ENCODE measurements around the gene ITGB1BP2. TPM values are rescaled to one million over a fixed set of nuclear protein-coding genes. Genes with fewer than 3 reads are reported as not detected.
"Not testable (repeated sequence)": the region's sequence is repeated elsewhere in the genome, so short reads cannot be mapped to it uniquely, and the experiment has no call there.

Gene ITGB1BP2
- total and polyA plus RNA-seq, 8 donors = 0.13 to 2.0 (median 0.40) TPM

DNA sequence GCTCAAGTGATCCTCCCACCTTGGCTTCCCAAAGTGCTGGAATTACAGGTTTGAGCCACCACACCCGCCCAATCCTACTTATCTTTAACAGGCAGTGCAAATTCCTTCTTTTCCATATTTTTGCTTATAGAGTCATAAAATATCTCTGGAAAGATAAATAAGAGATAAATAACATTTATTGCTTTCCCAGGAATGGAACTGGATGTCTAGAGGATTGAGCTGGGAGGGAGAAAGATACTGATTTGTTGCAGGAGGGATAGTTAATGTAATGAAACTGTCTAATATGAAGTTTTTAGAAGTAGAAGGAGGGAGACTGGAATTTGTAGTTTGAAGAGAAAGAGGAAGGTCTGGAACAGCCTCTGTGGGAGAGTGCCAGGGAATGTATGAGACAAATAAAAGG lies 20.2 kb downstream of the ITGB1BP2 start:
- DNase-seq = no peak

DNA sequence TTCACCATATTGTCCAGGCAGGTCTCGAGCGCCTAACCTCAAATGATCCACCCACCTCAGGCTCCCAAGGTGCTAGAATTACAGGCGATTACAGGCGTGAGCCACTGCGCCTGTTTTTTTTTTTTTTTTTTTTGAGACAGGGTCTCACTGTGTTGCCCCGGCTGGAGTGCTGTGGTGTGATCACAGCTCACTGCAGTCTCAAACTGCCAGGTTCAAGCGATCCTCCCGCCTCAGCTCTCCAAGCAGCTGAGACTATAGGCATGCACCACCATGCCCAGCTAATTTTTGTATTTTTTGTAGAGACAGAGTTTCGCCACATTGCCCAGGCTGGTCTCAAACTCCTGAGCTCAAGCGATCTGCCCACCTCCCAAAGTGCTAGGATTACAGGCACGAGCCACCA lies 22.9 kb downstream of the ITGB1BP2 start:
- H3K9me3 ChIP-seq; H3K27ac ChIP-seq; ATAC-seq; intact Hi-C loops (cut with DNase I); DNase-seq; H3K4me1 ChIP-seq; H3K27me3 ChIP-seq; H3K4me3 ChIP-seq; H3K36me3 ChIP-seq; FAIRE-seq: not testable (repeated sequence)
- WGBS, 2 donors = 85 to 98% methylated on average over 11 of the region's 11 CpGs

More for the DNA sequence above, 20.2 kb downstream of the ITGB1BP2 start:
- Histone ChIP-seq H3K4me3 (no peak overlapping the region), H3K4me1 (no peaks in the 10 kb centered on the region), H3K27me3 (no peaks in the 10 kb centered on the region), H3K36me3 (no peaks in the 10 kb centered on the region), H3K27ac (no peak overlapping the region), H3K9me3 (no peaks in the 10 kb centered on the region)
- peak; percentile 98 for FAIRE-seq
- ATAC-seq = no peak
- WGBS, 2 donors = 84 to 91% methylated on average over 1 of the region's 1 CpG
- TF ChIP-seq, protein P1, sequence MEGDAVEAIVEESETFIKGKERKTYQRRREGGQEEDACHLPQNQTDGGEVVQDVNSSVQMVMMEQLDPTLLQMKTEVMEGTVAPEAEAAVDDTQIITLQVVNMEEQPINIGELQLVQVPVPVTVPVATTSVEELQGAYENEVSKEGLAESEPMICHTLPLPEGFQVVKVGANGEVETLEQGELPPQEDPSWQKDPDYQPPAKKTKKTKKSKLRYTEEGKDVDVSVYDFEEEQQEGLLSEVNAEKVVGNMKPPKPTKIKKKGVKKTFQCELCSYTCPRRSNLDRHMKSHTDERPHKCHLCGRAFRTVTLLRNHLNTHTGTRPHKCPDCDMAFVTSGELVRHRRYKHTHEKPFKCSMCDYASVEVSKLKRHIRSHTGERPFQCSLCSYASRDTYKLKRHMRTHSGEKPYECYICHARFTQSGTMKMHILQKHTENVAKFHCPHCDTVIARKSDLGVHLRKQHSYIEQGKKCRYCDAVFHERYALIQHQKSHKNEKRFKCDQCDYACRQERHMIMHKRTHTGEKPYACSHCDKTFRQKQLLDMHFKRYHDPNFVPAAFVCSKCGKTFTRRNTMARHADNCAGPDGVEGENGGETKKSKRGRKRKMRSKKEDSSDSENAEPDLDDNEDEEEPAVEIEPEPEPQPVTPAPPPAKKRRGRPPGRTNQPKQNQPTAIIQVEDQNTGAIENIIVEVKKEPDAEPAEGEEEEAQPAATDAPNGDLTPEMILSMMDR (IDR thresholded peaks at IDR 0.05) = no peak
- intact Hi-C loops (cut with DNase I) = no loop called here

DNA sequence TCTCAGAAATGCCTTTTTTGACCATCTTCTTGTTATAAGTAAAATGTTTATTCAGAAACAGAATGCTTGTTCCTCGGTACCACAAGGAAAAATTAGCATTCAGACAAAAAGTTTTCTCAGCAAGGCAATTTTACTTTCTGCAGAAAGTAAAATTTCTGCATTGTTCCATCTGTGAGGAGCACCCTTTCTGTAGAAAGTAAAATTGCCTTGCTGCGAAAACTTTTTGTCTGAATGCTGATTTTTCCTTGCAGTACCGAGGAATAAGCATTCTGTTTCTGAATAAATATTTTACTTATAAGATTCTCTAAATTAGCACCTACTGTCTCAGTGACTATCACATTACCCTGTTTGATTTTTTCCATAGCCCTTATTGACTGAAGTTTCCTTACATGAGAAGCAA lies 24.8 kb downstream of the ITGB1BP2 start:
- intact Hi-C loops (cut with DNase I) = no loop called here
- no peak for FAIRE-seq
- no peak overlapping the region for H3K4me3 ChIP-seq
- no peaks in the 10 kb centered on the region for H3K9me3 ChIP-seq
- H3K4me1 ChIP-seq = no peaks in the 10 kb centered on the region
- 74 to 98% methylated on average over 3 of the region's 3 CpGs for WGBS, 2 donors
- TF ChIP-seq, protein P1 (IDR thresholded peaks at IDR 0.05) = no peak
- no peaks in the 10 kb centered on the region for H3K27me3 ChIP-seq
- no peaks in the 10 kb centered on the region for H3K36me3 ChIP-seq
- H3K27ac ChIP-seq = no peak overlapping the region
- no peak for DNase-seq
- ATAC-seq = no peak

DNA sequence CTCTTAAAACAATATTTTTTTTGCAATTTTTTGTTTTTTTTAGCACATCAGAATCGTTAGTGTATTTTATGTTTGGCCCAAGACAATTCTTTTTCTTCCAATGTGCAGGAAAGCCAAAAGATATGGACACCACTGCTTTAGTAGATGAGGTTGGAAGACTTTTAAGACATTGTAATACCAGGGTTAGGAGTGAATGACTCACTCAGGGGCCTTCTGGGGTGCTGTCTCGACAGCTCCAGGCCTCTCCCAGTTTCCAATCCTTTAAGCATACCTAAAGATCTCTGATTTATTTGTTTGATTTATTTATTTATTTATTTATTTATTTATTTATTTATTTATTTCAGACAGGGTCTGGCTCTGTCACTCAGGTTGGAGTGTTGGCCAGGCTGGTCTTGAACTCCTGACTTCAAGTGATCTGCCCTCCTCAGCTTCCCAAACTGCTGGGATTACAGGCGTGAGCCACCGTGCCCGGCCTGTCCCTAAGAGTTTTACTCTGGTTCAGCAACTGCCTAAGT lies 47.7 kb downstream of the ITGB1BP2 start:
- WGBS, 2 donors = 45 to 72% methylated on average over 2 of the region's 5 CpGs
- H3K27me3 ChIP-seq; H3K27ac ChIP-seq; H3K36me3 ChIP-seq; H3K9me3 ChIP-seq; ATAC-seq; H3K4me1 ChIP-seq; DNase-seq; intact Hi-C loops (cut with DNase I); H3K4me3 ChIP-seq; FAIRE-seq: not testable (repeated sequence)

DNA sequence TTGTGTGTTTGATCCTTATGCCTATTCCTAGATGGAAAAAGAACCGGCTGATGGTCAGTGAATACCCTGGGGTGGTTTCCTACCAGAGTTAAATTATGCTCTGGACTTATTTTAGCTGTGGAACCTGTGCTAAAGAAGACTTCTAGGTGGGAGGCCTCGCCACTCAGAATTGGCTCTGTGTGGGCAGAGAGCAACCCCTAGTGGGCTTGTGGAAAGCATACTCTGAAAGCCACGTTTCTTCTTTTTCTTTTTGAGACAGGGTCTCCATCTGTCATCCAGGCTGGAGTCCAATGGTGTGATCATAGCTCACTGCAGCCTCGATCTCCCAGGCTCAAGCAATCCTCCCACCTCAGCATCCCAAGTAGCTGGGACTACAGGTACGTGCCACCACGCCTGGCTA lies 48.3 kb downstream of the ITGB1BP2 start:
- not testable (repeated sequence) for H3K4me3 ChIP-seq, ATAC-seq, DNase-seq, H3K4me1 ChIP-seq, H3K9me3 ChIP-seq, H3K27me3 ChIP-seq, H3K36me3 ChIP-seq, FAIRE-seq, H3K27ac ChIP-seq
- intact Hi-C loops (cut with DNase I) = loop anchor here in 1 of 3 donors (10.0 kb wide), 1 partner anchor 55 kb away; no protein-coding TSS in a partner anchor
- WGBS, 2 donors = 22 to 25% methylated on average over 1 to 2 of the region's 6 CpGs

DNA sequence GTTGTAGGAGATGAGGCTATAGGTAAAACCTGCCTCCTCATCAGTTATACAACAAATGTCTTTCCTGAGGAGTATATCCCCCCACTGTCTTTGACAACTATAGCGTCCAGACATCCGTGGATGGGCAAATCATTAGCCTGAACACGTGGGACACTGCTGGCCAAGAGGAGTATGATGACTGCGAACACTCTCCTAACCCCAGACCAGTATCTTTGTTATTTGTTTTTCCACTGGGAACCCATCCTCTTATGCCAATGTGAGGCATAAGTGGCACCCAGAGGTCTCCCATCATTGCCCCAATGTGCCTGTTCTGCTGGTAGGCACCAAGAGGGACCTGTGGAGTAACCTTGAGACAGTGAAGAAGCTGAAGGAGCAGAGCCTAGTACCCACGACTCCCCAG lies 50.9 kb downstream of the ITGB1BP2 start:
- not testable (repeated sequence) for H3K27me3 ChIP-seq, FAIRE-seq, H3K4me1 ChIP-seq, ATAC-seq, H3K36me3 ChIP-seq, H3K9me3 ChIP-seq, H3K27ac ChIP-seq, DNase-seq, H3K4me3 ChIP-seq
- intact Hi-C loops (cut with DNase I) = loop anchor here in 1 of 3 donors (10.0 kb wide), 1 partner anchor 58 kb away; no protein-coding TSS in a partner anchor
- WGBS, 2 donors = 54 to 74% methylated on average over 5 of the region's 5 CpGs

Other genes with a start within 250 kb of the ITGB1BP2 start
- 10 to 100 TPM; 17.1 to 31.3 (median 23.5) TPM for gene SNX12, start 233.4 kb upstream of the ITGB1BP2 start, total RNA-seq
- 10 to 100 TPM in 1 of 2 donors, 1 to 10 TPM in 1; 9.8 to 16.1 TPM for gene SNX12, start 233.4 kb upstream of the ITGB1BP2 start, polyA plus RNA-seq
- 10 to 100 TPM in 5 of 6 donors, 1 to 10 TPM in 1; 8.9 to 20.0 (median 14.6) TPM for gene FOXO4, start 205.9 kb upstream of the ITGB1BP2 start, total RNA-seq
- 1 to 10 TPM; 7.5 to 8.5 TPM for gene FOXO4, start 205.9 kb upstream of the ITGB1BP2 start, polyA plus RNA-seq
- gene CXorf65, start 195.0 kb upstream of the ITGB1BP2 start, total RNA-seq = not detected
- not detected for gene CXorf65, start 195.0 kb upstream of the ITGB1BP2 start, polyA plus RNA-seq
- gene IL2RG, start 190.2 kb upstream of the ITGB1BP2 start, total RNA-seq = 1 to 10 TPM in 4 of 6 donors, under 1 TPM in 2; 0.19 to 4.4 (median 1.8) TPM
- 1 to 10 TPM; 1.1 to 1.3 TPM for gene IL2RG, start 190.2 kb upstream of the ITGB1BP2 start, polyA plus RNA-seq
- 10 to 100 TPM; 12.2 to 25.7 (median 18.8) TPM for gene MED12, start 183.2 kb upstream of the ITGB1BP2 start, total RNA-seq
- gene MED12, start 183.2 kb upstream of the ITGB1BP2 start, polyA plus RNA-seq = 10 to 100 TPM; 12.8 to 15.9 TPM
- under 1 TPM; 0.04 to 0.56 (median 0.21) TPM for gene NLGN3, start 156.9 kb upstream of the ITGB1BP2 start, total RNA-seq
- gene NLGN3, start 156.9 kb upstream of the ITGB1BP2 start, polyA plus RNA-seq = under 1 TPM; 0.11 to 0.33 TPM
- 10 to 100 TPM; 48.2 to 70.6 (median 56.2) TPM for gene GJB1, start 78.5 kb upstream of the ITGB1BP2 start, total RNA-seq
- 10 to 100 TPM; 40.1 to 63.4 TPM for gene GJB1, start 78.5 kb upstream of the ITGB1BP2 start, polyA plus RNA-seq
- gene ZMYM3, start 47.6 kb upstream of the ITGB1BP2 start, total RNA-seq = 10 to 100 TPM in 3 of 6 donors, 1 to 10 TPM in 3; 4.5 to 15.9 (median 8.9) TPM
- 10 to 100 TPM in 1 of 2 donors, 1 to 10 TPM in 1; 9.0 to 10.8 TPM for gene ZMYM3, start 47.6 kb upstream of the ITGB1BP2 start, polyA plus RNA-seq
- gene NONO, start 18.1 kb upstream of the ITGB1BP2 start, total RNA-seq = 100 to 1,000 TPM; 137 to 215 (median 178) TPM
- 100 to 1,000 TPM in 1 of 2 donors, 10 to 100 TPM in 1; 72.0 to 110 TPM for gene NONO, start 18.1 kb upstream of the ITGB1BP2 start, polyA plus RNA-seq
- gene TAF1, start 64.6 kb downstream of the ITGB1BP2 start, total RNA-seq = 10 to 100 TPM; 13.5 to 23.2 (median 17.0) TPM
- 10 to 100 TPM in 1 of 2 donors, 1 to 10 TPM in 1; 9.8 to 11.8 TPM for gene TAF1, start 64.6 kb downstream of the ITGB1BP2 start, polyA plus RNA-seq
- 100 to 1,000 TPM in 1 of 6 donors, 10 to 100 TPM in 5; 47.8 to 118 (median 69.4) TPM for gene OGT, start 231.4 kb downstream of the ITGB1BP2 start, total RNA-seq
- 10 to 100 TPM; 84.2 to 87.9 TPM for gene OGT, start 231.4 kb downstream of the ITGB1BP2 start, polyA plus RNA-seq

Measured in pancreas (tissue), 10 donors.